HL-60/S4 treated with phorbol 12-myristate 13-acetate at 8.2 ng/mL for 4 days and 3 days (cell line): ENCODE data around the gene TEKT3.

Experiments used
- in situ Hi-C: fragments of 300-500 bp; cut with MboI; formaldehyde crosslinking; loops from 2 replicates; pipeline ENCODE4 v1.15.0; 2022; ENCODE audit warnings: low sequenced_read_pairs

TEKT3 gene

GRCh38 chr17:15268461-15268860, 72.9 kb downstream of the TEKT3 start:
- in situ Hi-C loops, result loop anchor here (25.0 kb wide), 1 partner anchor 244 kb away; no protein-coding TSS in a partner anchor

GRCh38 chr17:15267996-15268395, 73.4 kb downstream of the TEKT3 start:
- in situ Hi-C loops, result loop anchor here (25.0 kb wide), 1 partner anchor 244 kb away; no protein-coding TSS in a partner anchor

- in situ Hi-C loops, result loop anchor here (25.0 kb wide), 1 partner anchor 246 kb away; no protein-coding TSS in a partner anchor
Observed at GRCh38 chr17:15266325-15267125, 74.9 kb downstream of the TEKT3 start.

GRCh38 chr17:15265131-15265530, 76.3 kb downstream of the TEKT3 start, which contains the start of gene PMP22:
TSS of gene PMP22 (minus strand) at chr17:15265326. CDS start at chr17:15260727, 4,599 bp downstream.
- in situ Hi-C loops, result loop anchor here (25.0 kb wide), 1 partner anchor 247 kb away; no protein-coding TSS in a partner anchor

- in situ Hi-C loops, result loop anchor here (25.0 kb wide), 1 partner anchor 248 kb away; no protein-coding TSS in a partner anchor
Observed at GRCh38 chr17:15264542-15264941, 76.9 kb downstream of the TEKT3 start.

GRCh38 chr17:15263680-15264079, 77.7 kb downstream of the TEKT3 start:
- in situ Hi-C loops, result loop anchor here (25.0 kb wide), 1 partner anchor 249 kb away; no protein-coding TSS in a partner anchor

- in situ Hi-C loops, result loop anchor here (25.0 kb wide), 1 partner anchor 249 kb away; no protein-coding TSS in a partner anchor
Observed at GRCh38 chr17:15263206-15263579, 78.2 kb downstream of the TEKT3 start.

- in situ Hi-C loops, result loop anchor here (25.0 kb wide), 1 partner anchor 250 kb away; no protein-coding TSS in a partner anchor
Observed at GRCh38 chr17:15262291-15263205, 78.8 kb downstream of the TEKT3 start.

- in situ Hi-C loops, result loop anchor here (25.0 kb wide), 1 partner anchor 250 kb away; no protein-coding TSS in a partner anchor
Observed at GRCh38 chr17:15261802-15262290, 79.6 kb downstream of the TEKT3 start.

GRCh38 chr17:15261258-15261801, 80.1 kb downstream of the TEKT3 start:
- in situ Hi-C loops, result loop anchor here (25.0 kb wide), 1 partner anchor 251 kb away; no protein-coding TSS in a partner anchor

- in situ Hi-C loops, result loop anchor here (25.0 kb wide), 1 partner anchor 252 kb away; no protein-coding TSS in a partner anchor
Observed at GRCh38 chr17:15260376-15261257, 80.8 kb downstream of the TEKT3 start.

GRCh38 chr17:15257796-15258512, 83.4 kb downstream of the TEKT3 start:
- in situ Hi-C loops, result loop anchor here (25.0 kb wide), 1 partner anchor 254 kb away; no protein-coding TSS in a partner anchor

GRCh38 chr17:15257258-15257788, 84.1 kb downstream of the TEKT3 start:
- in situ Hi-C loops, result loop anchor here (25.0 kb wide), 1 partner anchor 255 kb away; no protein-coding TSS in a partner anchor

- in situ Hi-C loops, result loop anchor here (25.0 kb wide), 1 partner anchor 256 kb away; no protein-coding TSS in a partner anchor
Observed at GRCh38 chr17:15256689-15257088, 84.7 kb downstream of the TEKT3 start.

- in situ Hi-C loops, result loop anchor here (25.0 kb wide), 1 partner anchor 256 kb away; no protein-coding TSS in a partner anchor
Observed at GRCh38 chr17:15255713-15256454, 85.5 kb downstream of the TEKT3 start.
